ENCODE measurements around the gene CLSTN3.
A peak's percentile ranks its signal among the peaks of the same experiment; 100 is the strongest.

The CLSTN3 gene

DNA sequence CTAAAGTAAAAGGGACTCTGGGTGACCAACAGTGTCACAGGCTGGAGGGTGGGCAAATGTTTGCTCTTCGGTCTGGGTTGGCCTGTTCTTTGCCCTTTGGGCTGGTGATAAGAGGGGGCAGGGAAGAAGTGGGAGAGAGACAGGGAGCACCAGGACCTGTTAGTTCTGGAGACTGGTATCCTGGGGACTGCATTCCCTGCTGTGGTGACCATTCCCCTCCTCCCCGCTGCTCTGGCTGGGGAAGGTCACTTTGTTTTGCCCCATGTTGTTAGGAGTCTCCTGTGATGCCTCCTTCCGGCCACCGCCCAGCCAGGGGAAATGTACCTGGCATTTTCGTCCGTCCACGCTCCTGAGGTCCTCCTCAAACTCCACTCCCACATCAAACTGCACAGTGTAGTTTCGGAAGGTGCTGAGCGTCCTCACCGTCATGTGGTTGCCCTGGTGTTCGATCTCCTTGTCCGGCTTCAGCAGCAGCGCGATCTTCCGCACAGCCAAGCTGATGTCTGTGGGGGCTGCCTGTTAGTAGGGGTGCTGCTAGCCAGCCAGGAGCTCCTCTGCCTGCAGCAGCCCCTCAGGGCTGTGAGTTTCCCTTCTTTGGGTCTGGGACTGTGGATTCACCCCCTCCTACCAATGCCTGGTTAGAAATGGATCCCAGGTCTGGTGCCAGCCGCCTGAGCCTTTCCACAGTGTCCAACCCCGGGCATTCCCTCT lies 2.1 kb upstream of the CLSTN3 start:
- DNase-seq (ENCODE audit: low spot score), result no peak

DNA sequence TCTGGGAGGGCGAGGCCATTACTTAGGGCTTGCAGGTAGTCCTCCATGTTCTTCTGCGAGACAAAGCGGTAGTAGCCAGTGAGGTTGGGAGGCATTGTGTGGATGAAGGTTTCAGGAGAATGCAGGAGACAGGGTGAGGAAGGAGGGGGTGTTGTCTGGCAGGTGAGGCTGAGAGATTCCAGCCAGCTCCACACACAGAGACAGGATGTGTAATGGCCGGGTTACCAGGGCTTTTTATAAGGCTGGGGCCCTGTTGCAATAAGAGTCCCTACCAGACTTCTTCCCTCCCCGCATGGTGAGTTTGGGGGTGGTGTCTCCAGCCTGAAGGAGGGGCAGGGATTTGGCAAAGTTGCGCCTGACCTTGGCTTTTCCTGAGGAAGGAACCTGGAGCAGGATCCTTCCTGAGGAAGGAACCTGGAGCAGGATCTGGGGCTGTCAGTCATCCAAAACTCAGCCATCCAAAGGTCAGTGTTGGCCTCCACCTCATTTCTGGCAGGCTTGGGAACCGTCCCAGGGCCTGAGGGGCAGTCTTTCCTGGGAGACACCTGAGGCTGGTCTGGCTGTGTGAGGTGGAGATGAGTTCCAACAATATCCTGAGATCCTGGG lies 1.4 kb upstream of the CLSTN3 start, which contains the start of gene RBP5:
Gene RBP5, minus strand, starts transcription at position 209 of the 606 bp plus-strand sequence. Its CDS starts 114 bp downstream, at position 95.
- DNase-seq (ENCODE audit: low spot score), result no peak

DNA sequence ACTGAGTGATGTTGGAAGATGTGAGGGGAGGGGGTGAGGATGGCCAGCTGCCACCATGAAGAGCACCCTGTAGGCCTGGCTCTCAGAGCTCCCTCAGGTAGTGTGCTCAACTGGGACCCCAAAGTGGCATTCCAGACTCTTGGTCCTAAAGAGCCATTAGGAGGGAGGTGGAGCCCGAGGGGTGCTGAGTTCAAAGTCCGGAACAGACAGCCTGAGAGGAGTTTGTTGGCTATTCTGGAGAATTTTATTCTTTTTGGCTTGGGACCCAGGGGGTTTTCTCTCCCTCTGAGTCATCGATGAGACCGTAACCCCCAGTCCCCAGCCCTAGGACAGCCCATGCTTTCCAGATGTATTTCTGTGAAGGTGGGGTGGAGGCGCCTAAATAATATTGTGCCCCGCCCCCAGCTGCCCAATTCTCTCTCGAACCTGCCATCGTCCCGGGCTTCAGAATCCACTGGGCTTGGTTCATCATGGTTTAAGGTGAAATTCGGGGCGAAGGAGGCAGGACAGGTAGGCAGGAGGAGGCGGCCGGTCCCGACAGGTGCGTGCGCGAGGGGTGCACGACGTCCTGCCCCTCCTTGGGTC lies 792 bp upstream of the CLSTN3 start:
- no peak for DNase-seq (ENCODE audit: low spot score)

DNA sequence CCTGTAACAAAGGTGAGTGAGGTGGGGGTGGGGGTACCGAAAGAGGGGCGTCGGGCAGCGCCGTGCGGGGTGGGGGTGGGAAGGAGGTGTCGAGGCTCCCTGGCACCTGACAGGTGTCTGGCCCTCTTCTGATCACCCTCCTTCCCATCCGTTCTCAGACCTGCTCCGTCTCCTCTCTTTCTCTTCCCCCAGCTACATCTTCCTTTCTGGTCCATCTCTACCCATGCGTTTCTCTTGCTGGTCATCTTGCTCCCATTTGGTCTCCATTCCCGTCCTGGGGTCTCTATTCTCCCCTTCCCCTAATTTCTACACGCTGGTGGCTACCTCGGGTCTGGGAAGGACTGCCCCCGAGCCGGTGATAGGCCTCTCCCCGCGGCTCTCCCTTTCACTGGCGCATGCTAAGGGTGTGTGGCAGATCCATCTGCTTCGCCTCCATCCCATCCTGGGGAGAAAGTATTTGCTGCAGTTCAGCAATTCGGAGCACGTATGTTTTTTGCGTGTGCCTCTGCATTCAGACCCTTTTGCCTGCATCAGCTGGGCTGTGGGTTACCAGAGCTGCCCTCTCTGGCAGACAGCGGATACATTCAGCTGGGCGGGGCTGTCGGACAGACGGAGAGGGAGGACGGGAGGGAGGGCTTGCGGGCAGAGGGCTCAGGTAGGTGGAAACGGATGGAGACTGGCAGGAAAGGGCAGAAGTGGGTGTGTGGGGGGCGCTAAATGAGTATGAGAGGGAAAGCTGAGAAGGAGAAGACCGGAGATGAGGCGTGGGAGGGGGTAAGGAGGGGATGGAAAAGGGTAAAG lies 730 bp downstream of the CLSTN3 start:
- DNase-seq (ENCODE audit: low spot score), result peak; percentile 66

DNA sequence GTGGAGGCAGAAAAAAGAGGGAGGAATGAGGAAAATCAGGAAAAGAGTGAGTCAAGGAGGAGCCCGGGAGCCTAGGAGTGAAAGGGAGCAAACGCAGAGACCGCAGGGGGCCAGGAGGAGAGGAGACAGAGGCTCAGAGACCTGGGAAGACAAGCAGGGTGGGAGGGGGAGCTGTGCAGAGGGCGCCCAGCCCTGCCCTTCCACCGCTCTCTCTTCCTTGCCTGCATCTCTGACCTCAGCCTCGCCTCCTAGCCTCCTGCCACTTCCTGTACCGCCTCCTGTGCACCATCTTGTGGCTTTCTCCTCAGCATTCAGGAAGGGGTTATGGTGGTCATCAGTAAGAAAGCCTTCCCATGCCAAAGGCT lies 1.3 kb downstream of the CLSTN3 start:
- DNase-seq (ENCODE audit: low spot score), result peak; percentile 21

DNA sequence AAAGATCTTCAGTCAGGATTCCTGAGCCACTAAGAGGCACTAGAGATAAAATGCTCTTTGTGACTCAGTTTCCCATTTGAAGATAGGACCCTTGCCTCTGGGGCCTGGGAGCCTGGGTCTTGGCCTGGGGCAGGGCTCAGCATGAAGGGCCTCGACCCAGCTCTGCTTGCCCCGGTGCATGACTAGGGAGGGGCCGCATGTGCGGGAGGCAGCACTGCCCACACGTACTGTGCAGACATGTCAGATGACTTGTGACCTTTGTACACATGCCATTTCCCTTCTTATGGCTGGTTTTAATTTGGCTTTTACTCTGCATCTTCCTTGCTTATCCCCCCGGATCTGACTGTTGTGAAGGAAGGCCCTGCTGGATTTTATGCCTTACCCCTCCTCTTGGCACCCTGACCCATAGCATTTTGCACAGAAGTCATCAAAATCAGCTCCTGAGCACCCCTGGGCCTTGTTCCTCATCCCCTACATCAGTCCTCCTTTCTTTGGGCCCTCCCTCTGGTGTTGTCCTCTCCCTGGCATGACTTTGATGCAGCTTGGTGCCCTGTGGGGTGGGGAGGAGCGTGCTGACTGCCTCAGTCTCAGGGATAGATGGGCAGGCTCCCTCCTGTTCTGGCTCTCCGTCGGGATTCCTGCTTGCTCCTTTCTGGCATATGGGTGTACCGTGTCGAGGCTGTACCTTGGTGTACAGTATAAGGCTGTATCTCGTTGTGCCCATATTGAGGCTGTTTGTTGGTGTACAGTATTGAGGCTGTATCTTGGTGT lies 4.4 kb downstream of the CLSTN3 start:
- no peak for DNase-seq (ENCODE audit: low spot score)

DNA sequence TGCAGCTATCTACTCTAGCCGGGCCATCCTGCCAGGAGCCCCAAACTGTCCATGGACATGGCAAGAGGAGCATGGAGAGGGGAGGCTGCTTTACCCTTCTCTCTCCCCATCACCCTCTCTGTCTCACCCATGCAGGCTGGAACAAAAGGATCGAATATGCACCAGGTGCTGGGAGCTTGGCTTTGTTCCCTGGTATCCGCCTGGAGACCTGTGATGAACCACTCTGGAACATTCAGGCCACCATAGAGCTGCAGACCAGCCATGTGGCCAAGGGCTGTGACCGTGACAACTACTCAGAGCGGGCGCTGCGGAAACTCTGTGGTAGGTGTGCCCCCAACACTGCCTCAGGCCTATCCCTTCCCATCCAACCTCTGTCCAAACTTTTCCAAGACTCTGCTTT lies 5.9 kb downstream of the CLSTN3 start:
- no peak for DNase-seq (ENCODE audit: low spot score)

DNA sequence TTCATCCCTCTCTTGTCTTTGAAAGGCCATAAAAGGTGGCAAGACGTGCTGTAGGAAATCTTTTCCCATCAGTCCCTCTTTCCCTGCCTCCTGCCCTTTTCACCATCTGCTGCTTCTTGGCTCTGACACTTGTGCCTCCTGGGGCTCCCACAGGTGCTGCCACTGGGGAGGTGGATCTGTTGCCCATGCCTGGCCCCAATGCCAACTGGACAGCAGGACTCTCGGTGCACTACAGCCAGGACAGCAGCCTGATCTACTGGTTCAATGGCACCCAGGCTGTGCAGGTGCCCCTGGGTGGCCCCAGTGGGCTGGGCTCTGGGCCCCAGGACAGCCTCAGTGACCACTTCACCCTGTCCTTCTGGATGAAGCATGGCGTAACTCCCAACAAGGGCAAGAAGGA lies 6.5 kb downstream of the CLSTN3 start:
- DNase-seq (ENCODE audit: low spot score), result no peak

DNA sequence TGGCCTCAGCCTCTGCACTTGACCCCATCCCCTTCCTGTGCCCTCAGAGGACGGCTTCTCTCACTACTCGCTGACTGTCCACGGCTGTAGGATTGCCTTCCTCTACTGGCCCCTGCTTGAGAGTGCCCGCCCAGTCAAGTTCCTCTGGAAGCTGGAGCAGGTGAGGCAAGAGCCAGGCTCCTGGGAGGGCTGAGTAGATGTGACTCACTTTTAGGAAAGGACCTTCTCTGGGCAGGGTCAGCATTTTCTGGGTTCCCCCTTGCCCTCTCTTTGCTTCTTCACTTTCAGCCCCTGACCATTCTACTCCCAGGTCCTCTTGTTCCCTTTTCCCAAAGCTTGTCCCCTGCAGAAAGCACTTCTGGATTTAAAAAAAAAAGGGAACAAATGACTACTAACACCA lies 7.7 kb downstream of the CLSTN3 start:
- no peak for DNase-seq (ENCODE audit: low spot score)

DNA sequence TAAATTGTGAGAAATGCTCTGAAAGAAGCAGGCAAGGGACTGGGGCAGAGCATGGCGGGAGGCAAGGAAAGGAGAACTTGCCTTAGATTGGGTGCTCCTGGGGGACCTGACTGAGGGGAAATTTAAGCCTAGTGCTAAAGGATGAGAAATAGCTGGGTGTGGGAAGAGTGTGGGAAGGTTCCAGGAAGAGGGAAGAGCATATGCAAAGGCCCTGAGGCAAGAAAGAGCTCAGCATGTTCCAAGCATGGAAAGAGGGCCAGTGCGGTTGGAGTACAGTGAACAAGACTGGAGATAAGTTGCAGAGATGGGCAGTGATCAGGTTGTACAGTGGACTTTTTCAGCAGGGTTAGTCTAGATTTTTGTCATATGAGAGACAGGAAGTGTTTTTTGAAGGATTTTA lies 9.0 kb downstream of the CLSTN3 start:
- DNase-seq (ENCODE audit: low spot score), result no peak

DNA sequence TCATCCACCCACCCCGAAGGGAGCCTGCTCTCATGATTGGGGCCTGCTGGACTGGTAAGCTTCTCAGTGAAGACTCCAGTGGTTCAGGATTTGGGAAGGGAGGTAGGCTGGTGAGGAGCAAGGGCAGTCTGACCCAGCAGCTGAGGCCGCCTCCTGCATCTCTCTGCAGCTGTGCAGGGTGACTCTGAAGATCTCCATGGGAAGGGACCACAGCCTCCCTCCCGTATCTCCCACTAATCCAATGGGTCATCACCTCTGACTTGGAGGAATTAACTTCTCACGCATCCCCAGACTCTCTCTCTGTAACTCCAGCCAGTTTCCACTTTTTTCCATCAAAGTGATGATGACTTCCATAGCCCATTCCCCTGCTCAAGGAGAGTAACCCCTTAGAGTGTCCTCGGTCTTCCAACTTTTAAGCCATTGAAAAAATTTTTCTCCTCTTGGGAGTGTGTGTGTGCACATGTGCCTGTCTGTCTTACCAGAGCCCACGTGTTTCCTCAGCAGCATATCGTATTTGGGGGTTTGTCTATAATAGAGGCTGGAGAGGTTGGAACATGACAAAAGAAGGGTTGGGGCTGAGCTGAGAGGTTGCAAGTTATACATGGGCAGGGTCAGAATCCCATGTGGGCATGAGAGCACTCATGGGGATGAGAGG lies 11.3 kb downstream of the CLSTN3 start:
- no peak for DNase-seq (ENCODE audit: low spot score)

DNA sequence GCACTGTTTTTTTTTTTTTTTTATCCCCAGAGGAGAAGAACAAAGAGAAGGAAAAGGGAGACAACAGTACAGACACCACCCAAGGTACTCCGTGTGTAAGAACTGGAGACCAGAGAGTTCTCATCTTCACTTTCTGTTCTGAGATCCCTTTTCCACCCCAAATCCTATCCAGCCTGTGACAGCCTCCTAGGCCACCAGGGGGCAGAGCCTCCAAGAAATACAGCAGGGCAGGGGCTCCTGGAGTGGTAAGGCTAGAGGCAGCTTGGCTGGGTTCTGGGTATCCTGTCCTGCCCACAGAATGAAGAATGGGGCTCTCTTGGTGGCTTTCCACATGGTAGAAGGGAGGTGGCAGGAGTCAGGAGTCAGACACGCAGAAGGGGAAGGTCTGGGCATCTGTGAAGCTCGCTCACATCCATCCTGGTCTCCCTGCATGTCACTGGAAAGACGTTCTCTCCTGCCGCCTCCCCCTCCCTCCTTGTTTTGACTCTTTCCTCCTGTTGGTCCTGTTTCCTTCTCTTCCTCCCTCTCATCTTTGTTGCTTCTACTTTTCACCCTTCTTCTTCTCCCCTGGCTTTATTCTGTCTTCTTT lies 12.0 kb downstream of the CLSTN3 start:
- peak; percentile 89 for DNase-seq (ENCODE audit: low spot score)

DNA sequence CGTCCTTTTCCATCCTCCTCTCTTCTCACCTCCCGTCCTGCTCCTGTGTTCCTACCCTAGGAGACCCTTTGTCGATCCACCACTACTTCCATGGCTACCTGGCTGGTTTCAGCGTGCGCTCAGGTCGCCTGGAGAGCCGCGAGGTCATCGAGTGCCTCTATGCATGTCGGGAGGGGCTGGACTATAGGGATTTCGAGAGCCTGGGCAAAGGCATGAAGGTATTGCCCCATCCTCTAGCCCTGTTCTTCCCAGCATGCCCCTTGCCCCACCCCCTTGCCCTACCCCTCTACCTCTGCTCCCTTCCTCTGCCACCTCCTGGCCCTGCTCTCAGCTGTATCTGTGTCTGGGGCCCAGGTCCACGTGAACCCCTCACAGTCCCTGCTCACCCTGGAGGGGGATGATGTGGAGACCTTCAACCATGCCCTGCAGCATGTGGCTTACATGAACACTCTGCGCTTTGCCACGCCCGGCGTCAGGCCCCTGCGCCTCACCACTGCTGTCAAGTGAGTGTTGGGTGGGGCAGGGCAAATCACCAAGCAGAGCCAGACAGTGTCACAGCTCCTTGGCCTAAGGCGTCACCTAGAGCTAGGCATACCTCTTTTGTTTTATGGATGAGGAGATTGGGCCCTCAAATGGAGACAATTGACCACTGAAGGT lies 12.8 kb downstream of the CLSTN3 start:
- no peak for DNase-seq (ENCODE audit: low spot score)

DNA sequence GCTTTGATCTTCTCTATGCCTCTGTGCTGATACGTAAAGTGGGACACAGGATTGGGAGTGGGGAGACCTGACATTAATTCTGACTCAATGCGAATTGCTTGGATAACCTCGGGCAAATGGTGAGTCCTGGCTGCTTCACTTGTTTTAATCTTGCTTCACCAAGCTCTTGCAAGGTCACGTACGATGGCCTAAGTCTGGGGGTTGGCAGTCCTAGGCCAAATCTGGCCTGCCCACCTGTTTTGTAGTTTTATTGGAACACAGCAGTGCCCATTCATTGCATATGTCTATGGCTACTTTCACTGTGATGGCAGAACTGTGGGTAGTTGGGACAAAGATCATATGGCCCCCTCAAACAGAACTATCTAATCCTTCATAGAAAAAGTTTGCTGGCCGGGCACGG lies 13.4 kb downstream of the CLSTN3 start:
- no peak for DNase-seq (ENCODE audit: low spot score)

DNA sequence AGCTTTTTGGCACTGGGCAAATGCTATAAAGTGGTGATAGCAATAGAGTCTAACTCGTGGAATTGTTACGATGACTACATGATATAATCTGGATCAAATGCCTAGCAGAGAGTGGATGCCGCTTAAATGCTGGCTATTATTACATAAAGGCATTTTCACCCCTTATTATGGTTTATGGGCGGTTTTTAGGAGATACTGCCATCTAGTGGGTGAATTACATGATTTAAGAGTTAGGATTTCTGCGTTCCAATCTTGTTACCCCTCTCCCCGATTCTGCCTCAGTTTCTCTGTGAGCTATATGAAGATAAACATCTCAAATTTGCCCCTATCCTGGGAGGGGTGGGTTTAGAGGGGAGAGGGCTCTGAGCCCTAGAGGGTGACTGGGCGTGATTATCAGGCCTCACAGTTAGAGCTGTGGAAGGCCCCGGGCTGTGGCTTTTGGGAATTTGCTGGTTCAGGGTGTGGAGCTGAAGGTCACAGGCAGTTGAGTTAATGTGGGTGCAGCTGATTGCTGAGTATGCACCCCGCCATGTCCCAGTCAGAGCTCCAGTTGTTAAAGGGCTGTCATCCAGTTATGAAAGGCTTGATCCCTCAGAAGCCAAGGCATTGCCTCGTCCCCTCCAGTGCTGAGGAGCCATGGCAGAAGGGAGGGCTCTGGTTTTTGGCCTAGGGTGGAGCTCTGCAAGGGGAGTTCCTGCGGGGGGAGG lies 14.4 kb downstream of the CLSTN3 start:
- DNase-seq (ENCODE audit: low spot score), result peak; percentile 73

DNA sequence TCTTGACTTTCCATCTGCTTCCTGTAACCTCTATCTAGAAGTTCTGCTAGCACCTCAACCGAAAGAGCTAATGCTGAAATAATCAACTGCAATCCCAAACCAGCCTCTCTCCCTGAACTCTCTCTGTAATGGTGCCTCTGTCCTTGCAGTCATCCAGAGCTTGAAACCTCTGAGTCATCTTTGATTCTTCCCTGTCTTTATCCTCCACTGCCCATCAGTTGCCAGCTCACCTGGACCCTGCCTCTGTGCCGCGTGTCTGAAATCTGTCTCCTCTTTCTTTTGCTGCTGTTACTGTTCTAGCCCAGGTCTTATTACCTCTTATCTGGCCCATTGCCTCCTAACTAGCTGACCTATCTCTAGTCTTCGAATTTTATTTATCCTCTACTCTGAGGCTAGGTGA lies 15.5 kb downstream of the CLSTN3 start:
- no peak for DNase-seq (ENCODE audit: low spot score)

DNA sequence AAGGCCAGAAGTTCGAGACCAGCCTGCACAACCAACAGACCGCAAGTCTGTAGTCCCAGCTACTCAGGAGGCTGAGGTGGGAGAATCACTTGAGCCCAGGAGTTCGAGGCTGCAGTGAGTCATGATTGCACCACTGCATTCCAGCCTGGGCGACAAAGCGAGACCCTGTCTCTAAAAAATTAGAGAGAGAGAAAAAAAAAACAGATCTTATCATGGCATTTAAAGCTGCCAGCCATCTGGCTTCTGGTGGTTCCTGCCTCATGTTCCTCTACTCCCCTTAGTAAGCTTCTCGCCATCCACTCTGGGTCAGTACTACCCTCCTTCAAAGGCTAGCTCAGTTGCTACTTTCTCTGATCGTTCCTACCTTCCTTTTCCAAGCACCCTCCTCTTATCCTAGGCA lies 16.1 kb downstream of the CLSTN3 start:
- DNase-seq (ENCODE audit: low spot score), result no peak

DNA sequence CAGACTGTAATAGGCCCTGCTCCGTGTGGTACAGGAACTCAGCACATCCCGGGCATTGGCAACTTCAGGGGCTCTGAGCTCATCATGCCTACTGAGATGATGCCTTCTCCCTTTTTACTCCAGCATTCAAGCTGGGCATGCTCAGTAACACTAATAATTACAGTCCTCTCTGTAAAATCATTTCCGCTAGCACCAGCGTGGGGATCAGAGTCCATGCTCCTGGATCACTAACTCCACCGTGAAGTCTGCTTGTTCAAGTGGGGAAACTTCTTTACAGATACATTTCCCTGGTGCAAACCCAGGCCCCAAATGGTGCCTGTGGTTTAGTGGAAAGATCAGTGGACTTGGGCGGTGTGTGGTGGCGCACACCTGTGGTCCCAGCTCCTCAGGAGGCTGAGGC lies 16.7 kb downstream of the CLSTN3 start:
- DNase-seq (ENCODE audit: low spot score), result no peak

DNA sequence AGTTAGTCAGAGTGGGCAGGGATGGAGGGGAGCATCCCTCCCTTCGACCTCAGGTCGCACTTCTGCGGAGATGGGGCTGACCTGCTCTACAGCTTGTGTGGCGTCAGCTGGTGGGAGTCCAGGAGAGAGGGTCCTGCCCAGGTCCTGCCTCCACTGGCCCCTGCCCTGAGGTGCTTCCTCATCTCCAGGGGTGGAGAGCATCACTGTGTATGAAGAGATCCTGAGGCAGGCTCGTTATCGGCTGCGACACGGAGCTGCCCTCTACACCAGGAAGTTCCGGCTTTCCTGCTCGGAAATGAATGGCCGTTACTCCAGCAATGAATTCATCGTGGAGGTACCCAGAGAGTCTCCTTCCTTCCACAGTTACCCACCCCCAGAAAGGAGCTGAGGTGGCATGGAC lies 20.2 kb downstream of the CLSTN3 start:
- DNase-seq (ENCODE audit: low spot score), result no peak

DNA sequence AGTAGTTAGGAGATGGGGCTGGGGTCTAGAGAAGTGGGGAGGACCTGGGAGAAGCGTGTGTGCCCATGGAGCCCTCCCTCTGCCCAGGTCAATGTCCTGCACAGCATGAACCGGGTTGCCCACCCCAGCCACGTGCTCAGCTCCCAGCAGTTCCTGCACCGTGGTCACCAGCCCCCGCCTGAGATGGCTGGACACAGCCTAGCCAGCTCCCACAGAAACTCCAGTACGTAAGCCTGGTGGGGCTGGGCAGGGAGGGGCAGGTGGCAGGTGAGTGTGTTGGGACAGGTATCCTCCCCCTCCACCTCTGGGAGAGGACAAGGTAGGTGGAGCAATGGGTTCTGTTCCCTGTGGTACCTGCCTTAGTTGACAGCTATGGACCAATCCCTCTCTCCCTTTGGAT lies 20.7 kb downstream of the CLSTN3 start:
- DNase-seq (ENCODE audit: low spot score), result no peak
